Measurements from ENCODE around the gene RIF1.

DNA sequence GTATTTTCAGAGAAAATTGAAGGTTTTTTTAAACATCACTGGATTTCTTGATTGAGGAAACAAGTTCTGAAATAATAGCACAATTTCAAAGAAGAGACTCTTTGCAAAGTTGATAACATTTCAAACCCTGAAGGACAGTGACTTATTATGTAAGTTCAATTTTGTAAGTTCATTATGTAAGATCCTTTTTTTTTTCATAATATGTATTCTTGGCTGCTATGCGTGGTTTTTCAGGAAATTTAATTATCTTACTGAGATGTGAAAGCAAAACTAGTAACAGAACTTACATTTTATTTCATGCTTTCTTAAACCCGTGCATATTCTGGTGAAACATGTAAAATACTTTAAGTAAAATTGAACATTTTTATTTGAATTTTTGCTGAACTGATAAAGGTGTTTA, 65.4 kb downstream of the RIF1 start:
- TF ChIP-seq, protein P1, sequence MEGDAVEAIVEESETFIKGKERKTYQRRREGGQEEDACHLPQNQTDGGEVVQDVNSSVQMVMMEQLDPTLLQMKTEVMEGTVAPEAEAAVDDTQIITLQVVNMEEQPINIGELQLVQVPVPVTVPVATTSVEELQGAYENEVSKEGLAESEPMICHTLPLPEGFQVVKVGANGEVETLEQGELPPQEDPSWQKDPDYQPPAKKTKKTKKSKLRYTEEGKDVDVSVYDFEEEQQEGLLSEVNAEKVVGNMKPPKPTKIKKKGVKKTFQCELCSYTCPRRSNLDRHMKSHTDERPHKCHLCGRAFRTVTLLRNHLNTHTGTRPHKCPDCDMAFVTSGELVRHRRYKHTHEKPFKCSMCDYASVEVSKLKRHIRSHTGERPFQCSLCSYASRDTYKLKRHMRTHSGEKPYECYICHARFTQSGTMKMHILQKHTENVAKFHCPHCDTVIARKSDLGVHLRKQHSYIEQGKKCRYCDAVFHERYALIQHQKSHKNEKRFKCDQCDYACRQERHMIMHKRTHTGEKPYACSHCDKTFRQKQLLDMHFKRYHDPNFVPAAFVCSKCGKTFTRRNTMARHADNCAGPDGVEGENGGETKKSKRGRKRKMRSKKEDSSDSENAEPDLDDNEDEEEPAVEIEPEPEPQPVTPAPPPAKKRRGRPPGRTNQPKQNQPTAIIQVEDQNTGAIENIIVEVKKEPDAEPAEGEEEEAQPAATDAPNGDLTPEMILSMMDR (IDR thresholded peaks at IDR 0.05 in 4 of 5, conservative IDR thresholded peaks at IDR 0.05 in 1 of 5) = no peak
- no peak for TF ChIP-seq POLR2A (IDR thresholded peaks at IDR 0.05)

Measured in gastrocnemius medialis (tissue), 4 donors.